Epithelial cell of esophagus (primary cell): ENCODE data around the gene ZBED1.
"Not testable (repeated sequence)": the region's sequence is repeated elsewhere in the genome, so short reads cannot be mapped to it uniquely, and the experiment has no call there.

ENCODE experiments used
- DNase-seq: peaks from one replicate; pipeline ENCODE4 v3.0.0; 2010; ENCODE audit warnings: low read depth
- H3K4me3 ChIP-seq: 2 replicates; pipeline ENCODE4 v1.5.1; 2011; ENCODE audit warnings: mild to moderate bottlenecking, low read length, control low read depth
- TF ChIP-seq, protein P1 (sequence below): IDR thresholded peaks from 2 replicates; pipeline ENCODE4 v1.5.1; 2011; ENCODE audit warnings: low read depth, mild to moderate bottlenecking, low read length, control low read depth, inconsistent platforms; ENCODE audit not compliant: insufficient read depth; ENCODE audit errors: missing control alignments

The ZBED1 gene

GRCh38 chrX:2469196-2469685 lies 31.5 kb downstream of the ZBED1 start:
- TF ChIP-seq, protein P1, sequence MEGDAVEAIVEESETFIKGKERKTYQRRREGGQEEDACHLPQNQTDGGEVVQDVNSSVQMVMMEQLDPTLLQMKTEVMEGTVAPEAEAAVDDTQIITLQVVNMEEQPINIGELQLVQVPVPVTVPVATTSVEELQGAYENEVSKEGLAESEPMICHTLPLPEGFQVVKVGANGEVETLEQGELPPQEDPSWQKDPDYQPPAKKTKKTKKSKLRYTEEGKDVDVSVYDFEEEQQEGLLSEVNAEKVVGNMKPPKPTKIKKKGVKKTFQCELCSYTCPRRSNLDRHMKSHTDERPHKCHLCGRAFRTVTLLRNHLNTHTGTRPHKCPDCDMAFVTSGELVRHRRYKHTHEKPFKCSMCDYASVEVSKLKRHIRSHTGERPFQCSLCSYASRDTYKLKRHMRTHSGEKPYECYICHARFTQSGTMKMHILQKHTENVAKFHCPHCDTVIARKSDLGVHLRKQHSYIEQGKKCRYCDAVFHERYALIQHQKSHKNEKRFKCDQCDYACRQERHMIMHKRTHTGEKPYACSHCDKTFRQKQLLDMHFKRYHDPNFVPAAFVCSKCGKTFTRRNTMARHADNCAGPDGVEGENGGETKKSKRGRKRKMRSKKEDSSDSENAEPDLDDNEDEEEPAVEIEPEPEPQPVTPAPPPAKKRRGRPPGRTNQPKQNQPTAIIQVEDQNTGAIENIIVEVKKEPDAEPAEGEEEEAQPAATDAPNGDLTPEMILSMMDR = no peak
- H3K4me3 ChIP-seq = no peak overlapping the region
- DNase-seq = no peak

DNA sequence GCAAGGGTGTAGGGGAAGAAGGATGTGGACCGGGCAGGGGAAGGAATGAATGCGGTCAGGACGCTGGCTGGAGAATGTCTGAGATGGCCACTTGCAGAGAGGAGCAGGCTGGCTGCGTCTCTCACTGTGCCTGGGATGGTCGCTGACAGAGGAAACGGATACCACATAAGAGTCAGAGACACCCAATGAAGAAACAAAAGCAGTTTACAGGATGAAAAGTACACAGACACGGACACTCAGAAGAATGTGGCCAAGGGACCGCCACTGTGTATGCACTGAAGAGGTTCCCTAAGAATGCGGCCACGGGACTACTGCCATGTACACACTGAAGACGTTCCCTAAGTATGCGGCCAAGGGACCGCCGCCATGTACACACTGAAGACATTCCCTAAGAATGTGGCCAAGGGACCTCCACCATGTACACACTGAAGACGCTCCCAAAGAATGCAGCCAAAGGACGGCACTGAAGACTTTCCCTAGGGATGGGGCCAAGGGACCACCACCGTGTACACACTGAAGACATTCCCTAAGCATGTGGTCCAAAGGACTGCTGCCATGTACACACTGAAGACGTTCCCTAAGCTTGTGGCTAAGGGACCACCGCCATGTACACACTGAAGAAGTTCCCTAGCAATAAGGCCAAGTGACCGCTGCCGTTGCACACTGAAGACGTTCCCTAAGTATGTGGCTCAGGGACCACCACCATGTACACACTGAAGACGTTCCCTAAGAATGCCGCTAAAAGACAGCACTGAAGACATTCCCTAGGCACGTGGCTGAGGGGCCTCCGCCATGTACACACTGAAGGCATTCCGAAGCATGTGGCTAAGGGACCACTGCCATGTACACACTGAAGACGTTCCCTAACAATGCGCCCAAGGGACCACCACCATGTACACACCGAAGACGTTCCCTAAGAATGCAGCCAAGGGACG lies 32.2 kb downstream of the ZBED1 start:
- no peak overlapping the region for H3K4me3 ChIP-seq
- TF ChIP-seq, protein P1 = no peak
- no peak for DNase-seq

GRCh38 chrX:2466876-2467656 lies 33.7 kb downstream of the ZBED1 start:
- TF ChIP-seq, protein P1 = no peak
- no peak for DNase-seq
- no peak overlapping the region for H3K4me3 ChIP-seq

DNA sequence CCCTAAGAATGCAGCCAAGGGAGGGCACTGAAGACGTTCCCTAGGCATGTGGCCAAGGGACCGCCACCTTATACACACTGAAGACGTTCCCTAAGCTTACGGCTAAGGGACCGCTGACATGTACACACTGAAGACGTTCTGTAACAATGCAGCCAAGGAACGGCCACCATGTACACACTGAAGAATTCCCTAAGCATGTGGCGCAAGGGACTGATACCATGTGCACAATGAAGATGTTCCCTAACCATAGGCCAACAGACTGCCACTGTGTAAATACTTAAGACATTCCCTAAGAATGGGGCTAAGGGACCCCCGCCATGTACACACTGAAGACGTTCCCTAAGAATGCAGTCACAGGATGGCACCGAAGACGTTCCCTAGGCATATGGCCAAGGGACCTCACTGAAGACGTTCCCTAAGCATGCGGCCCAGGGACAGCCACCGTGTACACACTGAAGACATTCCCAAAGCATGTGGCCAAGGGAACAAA lies 36.1 kb downstream of the ZBED1 start:
- TF ChIP-seq, protein P1 = no peak
- no peak overlapping the region for H3K4me3 ChIP-seq
- DNase-seq = no peak

- DNase-seq = no peak
- TF ChIP-seq, protein P1 = no peak
- no peak overlapping the region for H3K4me3 ChIP-seq
These were observed 36.7 kb downstream of the ZBED1 start for GRCh38 chrX:2463973-2464676.

DNA sequence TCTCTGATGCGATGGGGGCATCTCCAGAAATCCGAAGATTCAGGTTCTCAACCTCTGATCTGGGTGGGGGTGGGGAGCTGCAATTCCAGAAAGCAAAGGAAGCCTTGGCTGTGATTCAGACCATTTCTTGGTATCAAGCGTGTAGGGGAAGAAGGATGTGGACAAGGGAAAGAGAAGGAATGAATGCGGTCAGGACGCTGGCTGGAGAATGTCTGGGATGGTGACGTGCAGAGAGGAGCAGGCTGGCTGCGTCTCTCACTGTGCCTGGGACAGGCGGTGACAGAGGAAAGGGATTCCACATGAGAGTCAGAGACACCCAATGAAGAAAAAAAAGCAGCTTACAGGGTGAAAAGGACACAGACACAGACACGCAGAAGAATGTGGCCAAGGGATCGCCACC lies 37.3 kb downstream of the ZBED1 start:
- not testable (repeated sequence) for DNase-seq, H3K4me3 ChIP-seq
